Tibial artery (tissue), 4 donors: ENCODE measurements around the gene DTWD2.
"Not testable (repeated sequence)": the region's sequence is repeated elsewhere in the genome, so short reads cannot be mapped to it uniquely, and the experiment has no call there.

Source experiments
- DNase-seq, 2 donors: peaks; one replicate each; pipeline ENCODE4 v3.0.0-alpha.2; 2019
- H3K27ac ChIP-seq, 2 donors: fragments of 200-600 bp; sonication (generic) in 1 of 2; 1 replicate in 1 of 2; 2 replicates in 1 of 2; pipeline ENCODE4 v1.5.1; 2018 to 2019; ENCODE audit warnings: mild to moderate bottlenecking in 1 of 2
- H3K27me3 ChIP-seq, 2 donors: fragments of 200-600 bp; sonication (generic) in 1 of 2; one replicate each; pipeline versions ENCODE4 v1.5.1 to v1.6.0; 2016 to 2019
- H3K36me3 ChIP-seq, 3 donors: fragments of 200-600 bp; sonication (generic) in 2 of 3; one replicate each; pipeline ENCODE4 v1.5.1; 2016 to 2019; ENCODE audit warnings: mild to moderate bottlenecking in 2 of 3
- H3K4me1 ChIP-seq, 4 donors: fragments of 200-600 bp; sonication (generic) in 2 of 4; 1 replicate in 3 of 4; 2 replicates in 1 of 4; pipeline ENCODE4 v1.5.1; 2016 to 2019
- H3K4me3 ChIP-seq, 2 donors: fragments of 200-600 bp; sonication (generic) in 1 of 2; 1 replicate in 1 of 2; 2 replicates in 1 of 2; pipeline ENCODE4 v1.5.1; 2018 to 2019; ENCODE audit warnings: mild to moderate bottlenecking in 2 of 2
- H3K9me3 ChIP-seq, 3 donors: fragments of 200-600 bp; sonication (generic) in 1 of 3; one replicate each; pipeline ENCODE4 v1.5.1; 2016 to 2019
- CTCF ChIP-seq, 2 experiments: fragments of 200-600 bp in 1 of 2; fragments of 450-650 bp in 1 of 2; IDR thresholded peaks; one replicate each; pipeline ENCODE4 v1.5.1; 2017 to 2019; ENCODE audit warnings: antibody characterized with exemption in 2 of 2, mild to moderate bottlenecking in 1 of 2, moderate library complexity in 1 of 2
- intact Hi-C: fragments of 100-400 bp; cut with DNase I; formaldehyde crosslinking; loops from one replicate; pipeline ENCODE4 v1.15.0; 2023; ENCODE audit warnings: low total_unique reads

Gene DTWD2

GRCh38 chr5:118875131-118875530, 113.2 kb downstream of the DTWD2 start:
- TF ChIP-seq CTCF (IDR thresholded peaks at IDR 0.05) = no peak
- intact Hi-C loops = no loop called here
- Histone ChIP-seq H3K9me3 (peaks cover 0 to 39% (median 13%) of the 10 kb centered on the region in 3 donors), H3K27ac (no peak overlapping the region), H3K27me3 (no peaks in the 10 kb centered on the region), H3K4me3 (no peak overlapping the region), H3K36me3 (peaks cover 0 to 22% (median 11%) of the 10 kb centered on the region in 3 donors), H3K4me1 (no peaks in the 10 kb centered on the region)
- no peak for DNase-seq

GRCh38 chr5:118873417-118873816, 114.9 kb downstream of the DTWD2 start:
- Histone ChIP-seq H3K9me3 (peaks cover 0 to 31% (median 13%) of the 10 kb centered on the region in 3 donors), H3K36me3 (peaks cover 0 to 18% (median 11%) of the 10 kb centered on the region in 3 donors), H3K27ac (no peak overlapping the region), H3K4me3 (no peak overlapping the region), H3K4me1 (no peaks in the 10 kb centered on the region), H3K27me3 (no peaks in the 10 kb centered on the region)
- no peak for DNase-seq
- intact Hi-C loops = no loop called here
- TF ChIP-seq CTCF (IDR thresholded peaks at IDR 0.05) = no peak

- Histone ChIP-seq H3K9me3 (no peaks in the 10 kb centered on the region), H3K27me3 (no peaks in the 10 kb centered on the region), H3K4me3 (no peak overlapping the region), H3K36me3 (no peaks in the 10 kb centered on the region), H3K27ac (no peak overlapping the region), H3K4me1 (no peaks in the 10 kb centered on the region)
- DNase-seq = no peak
- intact Hi-C loops = no loop called here
- no peak for TF ChIP-seq CTCF (IDR thresholded peaks at IDR 0.05)
These were observed 125.0 kb downstream of the DTWD2 start for GRCh38 chr5:118863345-118863744.

- no peaks in the 10 kb centered on the region for H3K27me3 ChIP-seq
- TF ChIP-seq CTCF (IDR thresholded peaks at IDR 0.05) = no peak
- H3K4me1 ChIP-seq = no peaks in the 10 kb centered on the region
- no peaks in the 10 kb centered on the region for H3K36me3 ChIP-seq
- no peak for DNase-seq
- H3K4me3 ChIP-seq = no peak overlapping the region
- intact Hi-C loops = no loop called here
- no peaks in the 10 kb centered on the region for H3K9me3 ChIP-seq
- no peak overlapping the region for H3K27ac ChIP-seq
These were observed 125.8 kb downstream of the DTWD2 start for GRCh38 chr5:118862596-118862995.

GRCh38 chr5:118857700-118858099, 130.6 kb downstream of the DTWD2 start:
- Histone ChIP-seq H3K27ac (no peak overlapping the region), H3K4me1 (no peaks in the 10 kb centered on the region), H3K9me3 (no peaks in the 10 kb centered on the region), H3K36me3 (no peaks in the 10 kb centered on the region), H3K27me3 (no peaks in the 10 kb centered on the region), H3K4me3 (no peak overlapping the region)
- intact Hi-C loops = no loop called here
- DNase-seq = no peak
- TF ChIP-seq CTCF (IDR thresholded peaks at IDR 0.05) = no peak

- DNase-seq = no peak
- TF ChIP-seq CTCF (IDR thresholded peaks at IDR 0.05) = no peak
- Histone ChIP-seq H3K27me3 (no peaks in the 10 kb centered on the region), H3K9me3 (peaks cover 0 to 7% (median 5%) of the 10 kb centered on the region in 3 donors), H3K36me3 (no peaks in the 10 kb centered on the region), H3K4me3 (no peak overlapping the region), H3K27ac (no peak overlapping the region), H3K4me1 (no peaks in the 10 kb centered on the region)
- intact Hi-C loops = no loop called here
These were observed 133.5 kb downstream of the DTWD2 start for GRCh38 chr5:118854819-118855218.

GRCh38 chr5:118851785-118852184, 136.6 kb downstream of the DTWD2 start:
- DNase-seq, H3K27ac ChIP-seq, intact Hi-C loops, H3K4me1 ChIP-seq, H3K36me3 ChIP-seq, H3K9me3 ChIP-seq, H3K4me3 ChIP-seq, H3K27me3 ChIP-seq: not testable (repeated sequence)

GRCh38 chr5:118849507-118849906, 138.8 kb downstream of the DTWD2 start:
- H3K9me3 ChIP-seq, H3K4me3 ChIP-seq, DNase-seq, H3K27me3 ChIP-seq, H3K4me1 ChIP-seq, H3K27ac ChIP-seq, H3K36me3 ChIP-seq, intact Hi-C loops: not testable (repeated sequence)
